Activated B cell treated with CpG ODN at 0.5 μM for 24 hours (primary cell): Measurements from ENCODE around the gene ESYT1. TPM values are rescaled to one million over a fixed set of nuclear protein-coding genes. Genes with fewer than 3 reads are reported as not detected.

Experiments used
- ATAC-seq: fragments of 200-7000 bp; cut with Tn5 transposase; one replicate; pipeline ENCODE4 v1.10.0; 2021; ENCODE audit warnings: low read depth, mild to moderate bottlenecking, moderate library complexity
- CTCF ChIA-PET: fragments of 350-600 bp; sonication (Branson Sonifier 250); formaldehyde crosslinking; loops from one replicate; lab custom pipeline; 2021; ENCODE audit warnings: antibody characterized with exemption; lab: Charles Lee
- POLR2A ChIA-PET: fragments of 350-600 bp; sonication (Branson Sonifier 250); formaldehyde crosslinking; loops from one replicate; lab custom pipeline; 2021; ENCODE audit warnings: antibody characterized with exemption; lab: Charles Lee
- DNase-seq: peaks from one replicate; pipeline ENCODE4 v3.0.0; 2022
- H3K27ac Mint-ChIP-seq: one replicate; pipeline ENCODE4 v1.8.0; 2020; ENCODE audit warnings: mixed read lengths
- H3K27me3 Mint-ChIP-seq: one replicate; pipeline ENCODE4 v1.8.0; 2021; ENCODE audit warnings: mixed read lengths
- H3K36me3 Mint-ChIP-seq: one replicate; pipeline ENCODE4 v1.8.0; 2021; ENCODE audit warnings: low read depth, mixed read lengths
- H3K4me1 Mint-ChIP-seq: one replicate; pipeline ENCODE4 v1.8.0; 2021; ENCODE audit warnings: mixed read lengths
- H3K4me3 Mint-ChIP-seq: one replicate; pipeline ENCODE4 v1.8.0; 2020; ENCODE audit warnings: mild to moderate bottlenecking, mixed read lengths
- H3K9me3 Mint-ChIP-seq: one replicate; pipeline ENCODE4 v1.8.0; 2020; ENCODE audit warnings: mixed read lengths
- CTCF ChIP-seq: fragments of 200-600 bp; IDR thresholded peaks from one replicate; pipeline ENCODE4 v1.8.0; 2022; ENCODE audit warnings: antibody characterized with exemption, mild to moderate bottlenecking
- intact Hi-C: fragments of 100-400 bp; cut with micrococcal nuclease; formaldehyde crosslinking; loops from one replicate; pipeline ENCODE4 v1.15.1; 2024
- total RNA-seq: library from RNA; stranded (reverse); gene quantifications from 2 replicates; pipeline ENCODE4 v1.2.3, GENCODE V29; 2022

ESYT1 gene
- total RNA-seq, 1 donor from 2014 or later: 137 TPM

- intact Hi-C loops: no loop called here
Measured at GRCh38 chr12:56160193-56160763, 32.2 kb downstream of the ESYT1 start.

DNA sequence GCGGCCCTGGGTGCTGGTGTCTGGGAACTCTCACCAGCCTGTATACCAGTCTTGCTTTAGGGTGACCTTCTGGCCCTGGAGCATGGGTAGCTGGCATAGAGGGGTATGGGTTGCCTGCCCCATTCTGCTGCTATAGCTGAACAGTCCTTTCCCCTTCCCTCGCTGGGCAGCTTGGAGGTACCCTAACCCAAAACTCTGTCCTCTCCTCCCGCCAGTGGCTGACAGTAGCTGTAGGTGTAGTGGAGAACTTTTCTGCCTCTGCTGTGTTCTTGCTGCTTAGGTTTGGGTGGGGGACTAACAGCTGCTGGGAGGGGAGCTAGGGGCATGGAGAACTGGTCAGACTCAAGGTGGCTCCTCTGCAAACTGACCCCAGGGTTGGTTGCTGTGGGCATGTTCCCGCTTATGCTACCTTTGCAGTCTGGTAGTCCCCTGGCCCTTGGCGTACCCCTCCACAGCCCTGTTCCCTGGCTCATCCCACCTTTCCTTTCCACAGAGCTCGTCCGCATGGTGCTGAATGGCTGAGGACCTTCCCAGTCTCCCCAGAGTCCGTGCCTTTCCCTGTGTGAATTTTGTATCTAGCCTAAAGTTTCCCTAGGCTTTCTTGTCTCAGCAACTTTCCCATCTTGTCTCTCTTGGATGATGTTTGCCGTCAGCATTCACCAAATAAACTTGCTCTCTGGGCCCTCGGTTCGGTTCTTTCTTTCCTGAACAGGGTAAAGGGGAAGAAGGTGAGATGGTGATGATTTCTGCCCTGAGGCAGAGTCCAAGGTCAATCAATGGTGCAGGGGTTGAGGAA, 33.0 kb downstream of the ESYT1 start:
- H3K27me3 Mint-ChIP-seq: no peaks in the 10 kb centered on the region
- H3K4me1 Mint-ChIP-seq: peaks cover 41% of the 10 kb centered on the region
- TF ChIP-seq CTCF: no peak
- ATAC-seq: no peak
- no peaks in the 10 kb centered on the region for H3K9me3 Mint-ChIP-seq
- CTCF ChIA-PET: interaction anchor here (0.6 to 2.3 kb wide), 3 partner anchors 10 to 38 kb away, joined by 3 to 10 read pairs (median 4); partner anchors contain the start of gene SMARCC2
- DNase-seq: no peak
- POLR2A ChIA-PET: interaction anchor here (0.6 to 3.5 kb wide), 10 partner anchors 9 to 411 kb away, joined by 3 to 21 read pairs (median 4); partner anchors contain the start of genes ESYT1, MYL6B, RNF41 and SMARCC2
- peak overlapping the region; percentile 94 for H3K4me3 Mint-ChIP-seq
- no peak overlapping the region for H3K27ac Mint-ChIP-seq
- H3K36me3 Mint-ChIP-seq: peaks cover 82% of the 10 kb centered on the region
- intact Hi-C loops: no loop called here

More at GRCh38 chr12:56160193-56160763, 32.2 kb downstream of the ESYT1 start:
- Mint-ChIP-seq H3K27ac (peak overlapping the region; percentile 95), H3K9me3 (no peaks in the 10 kb centered on the region), H3K36me3 (peaks cover 79% of the 10 kb centered on the region), H3K27me3 (no peaks in the 10 kb centered on the region), H3K4me3 (peak overlapping the region; percentile 94), H3K4me1 (peaks cover 46% of the 10 kb centered on the region)
- TF ChIP-seq CTCF: no peak
- ATAC-seq (no peak), DNase-seq (no peak)
- POLR2A ChIA-PET: interaction anchor here (0.9 to 4.3 kb wide), 5 partner anchors 9 to 56 kb away, joined by 3 to 67 read pairs (median 12); partner anchors contain the start of genes ESYT1, MYL6B and PA2G4
- CTCF ChIA-PET: interaction anchor here (2.0 kb wide), 2 partner anchors 29 to 34 kb away, joined by 6 to 13 read pairs; partner anchors contain the start of gene SMARCC2

DNA sequence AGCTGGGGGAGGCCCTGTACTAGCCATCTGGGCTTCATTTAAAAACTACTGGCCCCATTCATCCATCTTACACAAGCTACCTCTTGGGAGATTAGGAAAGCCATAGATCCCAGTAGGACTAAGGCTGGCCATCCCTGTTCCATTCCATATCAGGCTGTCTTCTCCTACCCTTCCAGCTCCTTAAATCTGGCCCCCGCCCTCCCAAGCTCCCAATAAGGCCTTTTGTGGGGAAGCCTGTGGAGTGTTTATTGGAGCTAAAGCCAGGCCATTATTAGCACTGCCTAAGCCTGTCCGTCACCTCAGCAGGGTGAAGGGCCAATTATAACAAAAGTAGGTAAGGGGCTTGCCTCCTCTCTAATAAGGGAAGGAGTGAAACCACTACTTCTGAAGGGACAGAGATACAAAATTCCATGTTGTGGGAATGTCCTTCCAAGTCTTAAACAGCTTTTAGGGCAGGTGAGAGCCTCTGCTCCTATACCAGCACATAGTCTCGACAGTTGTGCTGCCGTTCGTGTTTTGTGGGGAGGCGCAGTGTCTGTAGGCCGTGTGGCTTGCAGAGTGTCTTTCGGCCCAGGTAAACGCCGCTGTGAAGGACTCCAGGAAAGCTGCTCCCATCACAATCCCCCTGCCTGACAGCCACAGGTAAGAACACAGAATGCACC, 33.8 kb downstream of the ESYT1 start:
- CTCF ChIA-PET: interaction anchor here (0.6 to 2.3 kb wide), 3 partner anchors 11 to 39 kb away, joined by 3 to 10 read pairs (median 4); partner anchors contain the start of gene SMARCC2
- Mint-ChIP-seq H3K9me3 (no peaks in the 10 kb centered on the region), H3K36me3 (peaks cover 85% of the 10 kb centered on the region), H3K27me3 (no peaks in the 10 kb centered on the region), H3K4me3 (no peak overlapping the region), H3K27ac (no peak overlapping the region), H3K4me1 (peaks cover 39% of the 10 kb centered on the region)
- no peak for TF ChIP-seq CTCF
- POLR2A ChIA-PET: interaction anchor here (0.6 to 3.5 kb wide), 10 partner anchors 10 to 172 kb away, joined by 3 to 21 read pairs (median 4); partner anchors contain the start of genes ESYT1, MYL6B, RNF41 and SMARCC2
- DNase-seq (no peak), ATAC-seq (no peak)
- intact Hi-C loops: loop anchor here (2.0 kb wide), 1 partner anchor 17 kb away; no protein-coding TSS in a partner anchor

GRCh38 chr12:56162468-56163290, 34.6 kb downstream of the ESYT1 start:
- Mint-ChIP-seq H3K27ac (peak overlapping the region; percentile 6), H3K4me1 (peaks cover 32% of the 10 kb centered on the region), H3K27me3 (no peaks in the 10 kb centered on the region), H3K9me3 (no peaks in the 10 kb centered on the region), H3K36me3 (peaks cover 88% of the 10 kb centered on the region), H3K4me3 (no peak overlapping the region)
- ChIA-PET POLR2A (interaction anchor here (0.6 to 3.5 kb wide), 11 partner anchors 11 to 115 kb away, joined by 3 to 21 read pairs (median 5); partner anchors contain the start of genes ESYT1, MYL6B, PA2G4 and ZC3H10), CTCF (interaction anchor here (0.8 to 2.3 kb wide), 2 partner anchors 27 to 42 kb away, joined by 3 to 10 read pairs; partner anchors contain the start of gene SMARCC2)
- no peak for ATAC-seq
- DNase-seq: no peak
- no peak for TF ChIP-seq CTCF
- intact Hi-C loops: loop anchor here (2.0 kb wide), 1 partner anchor 16 kb away; no protein-coding TSS in a partner anchor
